Neural progenitor cell (in vitro differentiated cells): ENCODE data around the gene RGCC.

Source experiments
- EZH2 ChIP-seq: fragments of 200-600 bp; sonication (generic); IDR thresholded peaks from 2 replicates; pipeline ENCODE4 v1.6.1; 2017; ENCODE audit warnings: antibody characterized with exemption, mild to moderate bottlenecking, moderate library complexity
- TF ChIP-seq, protein P1 (sequence below): fragments of 200-600 bp; sonication (generic); IDR thresholded peaks from 2 replicates; pipeline ENCODE4 v1.5.1; 2017; ENCODE audit warnings: antibody characterized with exemption, mild to moderate bottlenecking

DNA sequence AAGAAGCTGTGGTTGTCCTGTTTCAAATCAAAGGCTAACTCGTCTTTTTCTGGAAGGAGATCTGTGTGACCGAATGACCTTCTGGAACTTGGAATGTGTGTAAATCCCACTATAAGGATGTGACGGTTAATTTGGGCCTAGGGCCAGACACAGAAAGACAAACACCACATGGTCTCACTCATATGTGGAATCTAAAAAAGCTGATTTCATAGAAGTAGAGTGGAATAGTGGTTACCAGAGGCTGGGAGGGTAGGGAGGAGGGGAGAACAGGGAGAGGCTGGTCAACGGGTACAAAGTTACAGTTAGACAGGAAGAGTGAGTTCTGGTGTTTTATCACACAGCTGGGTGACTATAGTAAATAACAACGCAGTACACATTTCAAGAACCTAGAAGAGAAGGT is 39.3 kb upstream of the RGCC start:
- TF ChIP-seq, protein P1, sequence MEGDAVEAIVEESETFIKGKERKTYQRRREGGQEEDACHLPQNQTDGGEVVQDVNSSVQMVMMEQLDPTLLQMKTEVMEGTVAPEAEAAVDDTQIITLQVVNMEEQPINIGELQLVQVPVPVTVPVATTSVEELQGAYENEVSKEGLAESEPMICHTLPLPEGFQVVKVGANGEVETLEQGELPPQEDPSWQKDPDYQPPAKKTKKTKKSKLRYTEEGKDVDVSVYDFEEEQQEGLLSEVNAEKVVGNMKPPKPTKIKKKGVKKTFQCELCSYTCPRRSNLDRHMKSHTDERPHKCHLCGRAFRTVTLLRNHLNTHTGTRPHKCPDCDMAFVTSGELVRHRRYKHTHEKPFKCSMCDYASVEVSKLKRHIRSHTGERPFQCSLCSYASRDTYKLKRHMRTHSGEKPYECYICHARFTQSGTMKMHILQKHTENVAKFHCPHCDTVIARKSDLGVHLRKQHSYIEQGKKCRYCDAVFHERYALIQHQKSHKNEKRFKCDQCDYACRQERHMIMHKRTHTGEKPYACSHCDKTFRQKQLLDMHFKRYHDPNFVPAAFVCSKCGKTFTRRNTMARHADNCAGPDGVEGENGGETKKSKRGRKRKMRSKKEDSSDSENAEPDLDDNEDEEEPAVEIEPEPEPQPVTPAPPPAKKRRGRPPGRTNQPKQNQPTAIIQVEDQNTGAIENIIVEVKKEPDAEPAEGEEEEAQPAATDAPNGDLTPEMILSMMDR = no peak
- TF ChIP-seq EZH2 = no peak
